Measurements from ENCODE around the gene PDE9A.

The PDE9A gene

GRCh38 chr21:42673633-42674328 lies 20.4 kb downstream of the PDE9A start:
- DNase-seq, result no peak

- DNase-seq, result peak; percentile 23
Measured at GRCh38 chr21:42674351-42674940, 21.0 kb downstream of the PDE9A start.

- no peak for DNase-seq
Measured at GRCh38 chr21:42675403-42675802, 22.0 kb downstream of the PDE9A start.

- no peak for DNase-seq
Measured at GRCh38 chr21:42676808-42677207, 23.4 kb downstream of the PDE9A start.

- DNase-seq, result no peak
Measured at GRCh38 chr21:42677339-42678321, 24.2 kb downstream of the PDE9A start.

- no peak for DNase-seq
Measured at GRCh38 chr21:42678618-42679295, 25.3 kb downstream of the PDE9A start.

- DNase-seq, result no peak
Measured at GRCh38 chr21:42679319-42680057, 26.1 kb downstream of the PDE9A start.

- DNase-seq, result no peak
Measured at GRCh38 chr21:42680058-42680330, 26.6 kb downstream of the PDE9A start.

GRCh38 chr21:42680429-42680828 lies 27.0 kb downstream of the PDE9A start:
- no peak for DNase-seq

- DNase-seq, result no peak
Measured at GRCh38 chr21:42681296-42682206, 28.1 kb downstream of the PDE9A start.

- no peak for DNase-seq
Measured at GRCh38 chr21:42682661-42683210, 29.3 kb downstream of the PDE9A start.

GRCh38 chr21:42683371-42684108 lies 30.1 kb downstream of the PDE9A start:
- DNase-seq, result no peak

GRCh38 chr21:42684109-42684916 lies 30.9 kb downstream of the PDE9A start:
- no peak for DNase-seq

GRCh38 chr21:42685036-42685435 lies 31.6 kb downstream of the PDE9A start:
- DNase-seq, result no peak

GRCh38 chr21:42685954-42686500 lies 32.6 kb downstream of the PDE9A start:
- no peak for DNase-seq

- DNase-seq, result no peak
Measured at GRCh38 chr21:42687796-42688195, 34.4 kb downstream of the PDE9A start.

- DNase-seq, result no peak
Measured at GRCh38 chr21:42688226-42688840, 34.9 kb downstream of the PDE9A start.

- no peak for DNase-seq
Measured at GRCh38 chr21:42688841-42689371, 35.5 kb downstream of the PDE9A start.

Measured in NCI-H1694 (cell line).